Measurements from ENCODE around the gene DHRS11.

DHRS11 gene, protein sequence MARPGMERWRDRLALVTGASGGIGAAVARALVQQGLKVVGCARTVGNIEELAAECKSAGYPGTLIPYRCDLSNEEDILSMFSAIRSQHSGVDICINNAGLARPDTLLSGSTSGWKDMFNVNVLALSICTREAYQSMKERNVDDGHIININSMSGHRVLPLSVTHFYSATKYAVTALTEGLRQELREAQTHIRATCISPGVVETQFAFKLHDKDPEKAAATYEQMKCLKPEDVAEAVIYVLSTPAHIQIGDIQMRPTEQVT

DNA sequence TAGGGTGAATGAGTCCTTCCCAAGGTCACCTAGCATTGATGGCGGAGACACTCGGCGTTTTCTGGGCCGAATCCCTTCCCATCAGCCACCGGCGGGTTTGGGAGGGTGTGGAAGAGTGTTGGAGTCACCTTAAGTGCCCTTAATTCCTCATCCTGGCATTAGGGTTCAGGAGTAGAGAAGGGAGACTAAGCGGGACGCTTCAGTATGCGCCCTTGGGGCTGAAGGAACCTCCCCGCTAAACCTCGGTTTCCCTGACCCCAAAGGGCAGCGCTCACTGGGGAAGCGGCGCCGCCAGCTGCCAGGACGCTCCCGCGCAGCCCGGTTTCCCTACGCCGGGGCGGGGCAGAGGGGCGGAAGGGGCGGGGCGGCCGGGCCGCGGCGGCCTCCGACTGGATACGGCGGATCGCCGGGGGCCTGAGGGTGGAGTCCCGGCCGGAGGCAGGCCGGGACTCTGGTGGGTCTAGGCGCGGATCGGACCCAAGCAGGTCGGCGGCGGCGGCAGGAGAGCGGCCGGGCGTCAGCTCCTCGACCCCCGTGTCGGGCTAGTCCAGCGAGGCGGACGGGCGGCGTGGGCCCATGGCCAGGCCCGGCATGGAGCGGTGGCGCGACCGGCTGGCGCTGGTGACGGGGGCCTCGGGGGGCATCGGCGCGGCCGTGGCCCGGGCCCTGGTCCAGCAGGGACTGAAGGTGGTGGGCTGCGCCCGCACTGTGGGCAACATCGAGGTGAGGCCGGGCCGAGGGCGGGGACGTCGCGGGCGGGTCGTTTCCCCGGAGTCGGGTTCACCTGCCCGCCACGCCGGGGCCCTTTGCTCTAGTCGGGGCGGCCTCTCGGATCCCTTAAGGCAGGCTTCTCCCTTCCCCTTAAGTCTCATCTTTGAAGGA lies at the start of gene DHRS11:
DHRS11 (plus strand) TSS at position 446 of the 882 bp plus-strand sequence; CDS start at position 577, 131 bp downstream.
- in situ Hi-C loops (cut with HindIII; ENCODE audit: low sequenced_read_pairs): no loop called here

DNA sequence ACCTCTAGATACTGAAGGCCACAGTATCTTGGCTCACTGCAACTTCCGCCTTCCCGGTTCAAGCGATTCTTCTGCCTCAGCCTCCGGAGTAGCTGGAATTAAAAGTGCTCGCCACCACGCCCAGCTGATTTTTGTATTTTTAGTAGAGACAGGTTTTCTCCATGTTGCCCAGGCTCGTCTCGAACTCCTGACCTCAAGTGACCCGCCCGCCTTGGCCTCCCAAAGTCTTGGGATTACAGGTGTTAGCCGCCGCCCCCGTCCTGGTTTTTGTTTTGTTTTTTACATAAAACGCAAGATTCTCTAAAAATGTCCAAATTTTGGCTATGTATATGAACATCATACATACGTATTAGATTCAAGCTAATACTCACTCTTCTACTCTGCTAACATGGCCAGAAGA lies 48.9 kb upstream of the DHRS11 start:
- in situ Hi-C loops (cut with HindIII; ENCODE audit: low sequenced_read_pairs): no loop called here

DNA sequence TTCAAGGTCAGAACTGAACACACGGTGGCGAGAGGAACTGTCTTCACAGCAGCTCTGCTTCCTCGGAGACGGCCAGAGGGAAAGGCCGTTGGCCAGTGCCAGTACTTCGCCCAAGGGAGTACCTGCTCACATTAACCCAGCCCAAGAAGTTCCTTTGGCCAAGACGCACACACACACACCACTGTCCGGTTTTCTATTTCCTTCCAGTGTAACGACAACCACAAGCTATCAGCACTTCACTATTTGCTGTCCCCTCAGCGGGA lies 47.7 kb upstream of the DHRS11 start:
- in situ Hi-C loops (cut with HindIII; ENCODE audit: low sequenced_read_pairs): no loop called here

DNA sequence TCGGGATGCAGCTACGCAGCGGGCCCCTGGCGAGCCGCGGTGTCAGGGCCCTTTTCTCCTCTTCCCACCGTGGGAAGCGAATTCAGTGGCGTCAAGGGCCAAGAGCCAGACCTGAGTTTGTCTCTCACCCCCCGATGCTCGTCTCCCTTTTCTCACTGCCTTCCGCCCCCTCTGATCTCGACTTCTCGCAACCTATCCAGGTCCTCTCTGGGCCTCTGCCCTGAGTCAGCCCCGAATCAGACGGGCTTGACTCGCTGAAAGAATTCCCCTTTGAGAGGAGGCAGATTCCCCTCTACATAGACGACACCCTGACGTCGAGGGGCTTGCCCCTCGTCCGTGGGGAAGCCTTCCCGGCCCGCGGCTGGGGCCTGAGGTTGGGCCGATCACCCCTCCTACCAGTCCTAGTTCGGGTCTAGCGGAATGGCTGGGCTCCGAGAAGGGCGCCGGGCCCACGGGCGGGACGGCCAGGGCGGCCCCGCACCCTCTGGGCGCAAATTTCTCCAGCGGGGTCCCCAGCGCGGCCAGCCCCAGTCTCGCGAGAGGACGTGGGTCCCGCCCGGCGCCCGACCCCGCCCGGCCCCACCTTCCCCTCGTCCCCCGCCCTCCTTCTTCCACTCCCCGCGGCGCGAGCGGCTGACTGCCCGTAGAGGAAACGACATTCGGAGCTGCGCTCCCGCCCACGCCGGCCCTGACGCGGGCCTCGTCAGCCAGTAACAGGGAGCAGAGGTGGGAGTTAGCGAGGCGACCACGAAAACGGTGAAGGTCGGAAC lies 47.2 kb upstream of the DHRS11 start, which contains the start of gene GGNBP2:
GGNBP2 (plus strand) TSS at position 613 of the 770 bp plus-strand sequence. CDS start 806 bp downstream, outside the sequence.
- in situ Hi-C loops (cut with HindIII; ENCODE audit: low sequenced_read_pairs): no loop called here

DNA sequence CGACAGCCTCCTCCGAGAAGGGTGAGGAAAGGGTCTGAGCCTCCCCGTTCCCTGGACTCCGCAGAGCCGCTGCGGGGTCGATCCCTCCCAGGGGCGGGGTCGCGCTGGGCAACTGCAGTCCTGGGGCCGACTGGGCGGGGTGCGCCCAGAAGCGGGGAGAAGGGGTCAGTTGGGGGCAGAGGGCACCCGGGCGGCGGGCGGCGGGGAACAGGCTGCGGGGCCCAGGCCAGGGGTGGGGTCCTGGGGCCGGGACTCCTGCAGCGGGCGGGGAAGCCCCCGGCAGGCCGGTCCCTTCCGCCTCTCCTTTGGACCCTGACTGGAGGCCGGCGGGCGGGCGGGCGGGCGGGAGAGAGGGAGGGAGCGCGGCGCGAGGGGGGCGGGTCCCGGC lies 46.6 kb upstream of the DHRS11 start:
- in situ Hi-C loops (cut with HindIII; ENCODE audit: low sequenced_read_pairs): no loop called here

DNA sequence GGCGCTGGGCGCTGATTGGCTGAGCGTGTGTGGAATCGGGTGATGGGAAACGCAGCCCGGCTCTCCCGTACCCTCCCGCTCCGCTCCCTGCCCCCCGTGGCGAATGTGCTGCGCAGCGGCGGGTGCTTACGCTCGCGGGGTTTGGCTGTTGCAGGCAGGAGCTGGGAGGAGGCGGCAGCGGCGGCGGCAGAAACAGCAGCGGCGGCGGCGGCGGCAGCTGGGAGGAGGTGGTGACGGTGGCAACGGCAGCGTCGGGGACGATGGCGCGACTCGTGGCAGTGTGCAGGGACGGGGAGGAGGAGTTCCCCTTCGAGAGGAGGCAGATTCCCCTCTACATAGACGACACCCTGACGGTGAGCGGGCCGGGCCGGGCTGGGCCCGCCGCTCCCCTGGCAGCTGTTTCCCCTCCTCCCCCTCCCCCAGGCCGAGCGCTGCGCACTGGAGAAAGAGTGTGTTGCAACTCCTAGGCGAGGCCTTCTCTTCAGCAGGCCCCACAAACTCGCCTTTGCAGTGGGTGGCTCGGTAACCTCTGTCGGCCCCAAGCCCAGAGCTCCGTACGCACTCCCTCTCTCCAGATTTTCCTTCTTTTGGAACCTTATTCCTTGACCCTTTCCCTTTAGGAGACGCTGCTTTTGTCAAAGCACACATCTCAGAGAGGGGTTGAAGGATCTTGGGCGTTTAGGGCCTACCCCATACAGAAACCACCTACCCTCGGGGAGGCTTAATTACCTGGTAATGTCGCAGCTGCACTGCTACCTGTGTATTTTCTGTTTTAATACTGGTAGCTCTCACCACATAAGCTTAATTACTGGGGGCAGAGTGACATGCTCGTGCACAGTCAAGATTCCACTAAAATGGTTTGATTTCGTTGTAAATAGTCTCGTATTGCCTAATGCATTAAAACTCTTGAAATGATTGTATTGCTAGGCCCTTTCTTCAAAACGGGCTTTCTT lies 45.9 kb upstream of the DHRS11 start:
- in situ Hi-C loops (cut with HindIII; ENCODE audit: low sequenced_read_pairs): no loop called here

DNA sequence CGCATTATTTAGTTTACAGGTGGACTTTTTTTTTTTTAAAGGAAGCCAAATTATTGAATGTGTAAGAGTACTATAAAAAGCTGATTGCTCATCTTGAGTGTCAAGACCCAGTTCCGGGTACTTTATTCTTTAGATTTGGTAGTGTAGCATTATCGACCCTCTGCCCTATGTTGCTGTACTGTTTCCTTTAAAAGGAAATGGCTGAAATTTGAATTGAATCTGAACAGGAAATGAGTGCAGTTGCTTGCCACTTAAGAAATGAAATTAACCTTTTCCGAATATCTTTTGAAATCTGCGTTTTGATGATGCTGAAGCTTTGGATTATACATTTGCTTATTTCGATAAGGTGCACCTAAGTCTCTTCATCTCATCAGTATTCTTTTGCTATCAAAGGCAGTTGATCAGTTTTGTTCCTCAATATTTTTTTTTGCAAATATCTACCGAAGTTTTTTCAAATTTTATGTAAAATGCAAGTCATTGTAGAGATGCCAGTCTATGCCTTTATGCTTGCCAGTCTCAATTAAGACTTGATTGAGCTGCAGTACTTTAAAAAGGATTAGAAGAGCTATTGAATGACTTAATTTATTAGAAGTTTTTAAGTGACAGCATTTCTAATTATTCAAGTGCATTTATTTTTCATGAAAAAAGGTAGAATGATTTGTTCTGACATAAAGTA lies 45.1 kb upstream of the DHRS11 start:
- in situ Hi-C loops (cut with HindIII; ENCODE audit: low sequenced_read_pairs): no loop called here

DNA sequence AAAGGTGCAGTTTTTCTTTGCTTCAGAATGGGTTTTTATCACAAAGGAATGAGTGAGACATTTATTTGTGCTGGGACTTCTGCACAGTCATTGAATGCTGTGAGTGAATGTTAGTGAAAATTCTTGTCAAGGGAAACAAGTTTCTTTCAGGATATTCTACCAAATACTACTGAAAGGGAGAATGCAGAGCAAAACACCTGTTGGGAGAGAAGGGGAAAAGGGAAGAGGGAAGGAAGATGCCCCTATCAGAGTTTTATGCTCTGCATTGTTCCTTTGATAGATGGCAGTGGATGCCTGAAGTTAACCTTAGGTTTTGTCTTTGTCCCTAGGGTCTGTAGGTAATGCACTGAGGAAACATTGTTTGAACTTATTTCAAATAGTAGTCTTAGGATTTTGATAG lies 43.9 kb upstream of the DHRS11 start:
- in situ Hi-C loops (cut with HindIII; ENCODE audit: low sequenced_read_pairs): no loop called here

DNA sequence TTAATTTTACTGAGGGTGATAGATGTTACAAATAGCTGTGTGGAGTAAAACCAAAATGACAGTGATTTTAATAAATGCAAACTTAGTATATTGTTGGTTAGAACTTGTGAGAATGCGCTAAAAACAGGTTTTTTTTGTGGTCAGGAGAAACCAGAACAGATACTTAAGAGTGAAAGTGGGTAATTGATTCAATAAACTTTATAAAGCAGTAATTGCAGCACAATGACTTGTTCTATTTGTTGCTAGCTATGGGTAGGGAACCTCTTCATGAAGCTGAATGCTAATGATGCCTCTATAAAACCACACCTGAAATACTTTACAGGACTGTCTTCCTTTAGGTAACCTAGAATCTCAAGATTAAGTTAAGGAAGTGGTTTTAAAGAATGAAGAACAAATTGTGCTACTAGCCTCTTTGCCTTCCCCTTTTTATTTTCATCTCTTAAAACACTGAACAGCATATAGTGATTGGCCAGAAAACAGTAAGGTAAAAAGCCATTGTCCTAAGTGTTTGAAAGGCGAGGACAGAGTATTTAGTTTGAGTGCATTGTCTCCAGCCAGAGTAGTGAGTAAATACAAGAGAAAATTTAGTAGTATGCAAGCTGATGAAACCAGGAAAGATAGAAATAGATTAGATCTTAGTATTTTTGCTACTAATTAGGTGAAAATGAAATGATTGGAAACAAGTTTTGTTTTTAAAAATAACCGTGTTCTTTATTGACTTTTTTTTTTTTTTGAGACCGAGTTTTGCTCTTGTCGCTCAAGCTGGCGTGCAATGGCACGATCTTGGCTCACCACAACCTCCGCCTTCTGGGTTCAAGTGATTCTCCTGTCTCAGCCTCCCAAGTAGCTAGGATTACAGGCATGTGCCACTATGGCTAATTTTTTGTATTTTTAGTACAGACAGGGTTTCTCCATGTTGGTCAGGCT lies 40.9 kb upstream of the DHRS11 start:
- in situ Hi-C loops (cut with HindIII; ENCODE audit: low sequenced_read_pairs): no loop called here

DNA sequence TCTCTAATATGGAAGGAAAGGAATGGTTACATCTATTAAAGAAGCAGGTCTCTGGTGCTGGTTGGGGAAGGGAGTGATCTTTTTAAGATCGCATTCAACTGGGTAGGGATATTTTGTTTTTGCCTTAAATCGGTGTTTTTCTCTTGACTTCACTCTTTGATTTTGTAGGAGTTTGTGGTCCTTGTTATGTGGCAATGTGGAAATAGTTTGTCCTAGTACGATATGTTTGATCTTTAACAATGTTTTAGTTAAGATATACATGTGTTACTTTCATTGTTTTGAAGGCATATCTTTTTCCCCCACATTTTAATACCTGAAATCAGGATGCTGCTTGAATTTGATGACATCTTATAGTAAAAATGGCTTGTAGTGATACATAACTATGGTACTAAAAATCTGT lies 38.2 kb upstream of the DHRS11 start:
- in situ Hi-C loops (cut with HindIII; ENCODE audit: low sequenced_read_pairs): no loop called here

DNA sequence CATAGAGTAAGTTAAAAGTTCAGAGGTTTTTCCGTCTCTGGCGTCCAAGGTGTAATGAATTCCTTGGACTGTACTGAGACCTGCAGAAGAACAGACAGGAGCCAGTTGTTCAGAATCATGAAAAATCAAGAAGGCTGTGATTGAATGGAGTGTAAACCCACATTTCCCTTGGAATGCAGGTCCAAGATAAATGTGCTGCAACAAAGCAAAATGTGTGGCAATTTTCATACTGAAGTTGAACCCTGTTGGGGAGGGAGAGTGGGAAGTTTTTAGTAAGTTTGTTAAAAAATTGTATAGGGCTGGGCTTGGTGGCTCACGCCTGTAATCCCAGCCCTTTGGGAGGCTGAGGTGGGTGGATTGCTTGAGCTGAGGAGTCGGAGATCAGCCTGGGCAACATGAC lies 25.6 kb upstream of the DHRS11 start:
- in situ Hi-C loops (cut with HindIII; ENCODE audit: low sequenced_read_pairs): no loop called here

DNA sequence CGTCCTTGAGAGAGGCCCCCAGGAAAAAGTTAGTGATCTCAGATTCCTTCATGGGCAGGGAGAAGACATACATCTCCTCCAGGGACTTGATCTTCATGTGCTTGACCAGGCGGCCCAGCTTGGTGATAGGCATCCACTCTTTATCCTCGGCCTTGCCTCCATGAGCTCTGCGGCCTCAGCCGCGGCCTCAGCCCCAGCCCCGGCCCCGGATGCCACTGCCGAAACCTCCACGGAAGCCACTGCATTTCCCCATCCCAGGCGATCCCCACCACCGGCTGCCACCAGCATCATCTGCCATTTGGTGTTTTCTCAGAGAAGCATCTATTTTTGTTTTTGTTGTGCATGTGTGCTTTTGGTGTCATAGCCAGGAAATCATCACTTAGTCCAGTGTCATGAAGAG lies 16.7 kb upstream of the DHRS11 start:
- in situ Hi-C loops (cut with HindIII; ENCODE audit: low sequenced_read_pairs): no loop called here

DNA sequence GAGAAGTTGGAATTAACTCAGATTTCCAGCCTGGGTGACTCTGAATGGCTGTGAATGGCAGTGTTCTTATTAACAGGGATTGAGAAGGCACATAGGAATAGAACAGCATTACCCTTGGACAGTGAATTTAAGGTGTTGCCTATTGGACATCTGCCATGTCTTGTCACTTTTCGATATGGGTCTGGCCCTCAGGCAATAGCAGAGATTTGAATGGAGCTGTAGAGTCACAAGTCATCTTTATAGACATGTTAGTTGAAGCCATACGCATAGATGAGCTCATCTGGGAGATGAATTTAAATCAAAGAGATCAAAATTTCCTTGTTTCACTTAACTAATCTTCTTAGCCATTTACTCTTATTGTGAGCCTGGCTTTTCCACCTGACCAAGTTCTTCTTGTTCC lies 14.9 kb upstream of the DHRS11 start:
- in situ Hi-C loops (cut with HindIII; ENCODE audit: low sequenced_read_pairs): no loop called here

DNA sequence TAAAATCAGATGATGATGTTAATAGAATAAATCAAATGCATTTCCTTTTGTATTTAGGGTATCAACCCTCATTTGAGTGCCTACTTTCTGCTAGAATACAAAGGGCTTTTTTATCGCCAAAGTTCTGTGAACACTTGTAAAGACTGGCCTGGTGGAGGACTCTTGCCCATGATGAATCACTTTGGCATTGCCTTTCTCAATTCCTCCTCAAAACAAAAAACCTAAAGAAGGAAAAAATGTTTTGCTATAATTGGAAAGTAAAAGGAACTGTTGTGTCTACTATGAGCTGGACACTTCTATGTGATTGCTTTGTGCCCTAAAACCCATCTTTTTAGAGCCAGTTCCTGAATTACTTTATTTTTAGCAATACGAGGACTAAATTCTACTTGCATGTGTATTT lies 13.0 kb upstream of the DHRS11 start:
- in situ Hi-C loops (cut with HindIII; ENCODE audit: low sequenced_read_pairs): no loop called here

DNA sequence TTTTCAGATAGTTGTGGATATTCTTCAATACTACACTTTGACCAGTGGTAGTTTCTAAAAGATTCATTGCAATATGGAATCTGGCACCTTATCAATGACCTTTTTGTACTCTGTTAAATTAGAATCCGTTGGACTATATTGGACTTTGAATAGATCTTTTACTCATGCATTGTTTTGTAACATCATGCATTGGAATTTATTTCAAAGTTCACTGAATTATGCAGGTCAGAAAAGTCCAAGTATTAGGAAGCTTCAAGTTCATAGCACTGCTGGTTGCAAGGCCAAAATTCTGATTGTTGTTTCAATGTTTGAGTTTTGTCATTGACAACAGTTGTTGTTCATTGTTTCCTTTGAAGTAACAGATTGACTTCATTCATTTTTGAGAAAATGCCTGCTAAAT lies 7.9 kb upstream of the DHRS11 start:
- in situ Hi-C loops (cut with HindIII; ENCODE audit: low sequenced_read_pairs): no loop called here

DNA sequence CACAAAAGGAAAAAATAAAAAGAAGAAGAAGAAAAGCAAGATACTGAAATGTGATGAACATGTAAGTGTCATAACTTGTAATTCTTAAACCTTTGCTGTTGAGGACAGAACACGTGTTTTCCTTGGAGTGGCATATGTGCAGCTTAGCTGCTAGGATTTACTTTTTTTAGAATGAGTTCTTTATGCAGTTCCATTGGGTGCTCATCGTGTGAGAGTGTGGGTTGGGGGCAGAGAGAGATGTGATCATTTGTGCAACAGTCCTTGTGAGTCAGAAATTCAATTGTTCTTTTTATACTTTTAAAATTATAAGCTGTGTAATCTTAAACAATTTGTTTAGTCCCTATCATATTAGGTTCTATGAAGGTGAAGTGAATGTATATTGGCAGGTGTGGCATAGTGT lies 5.5 kb upstream of the DHRS11 start:
- in situ Hi-C loops (cut with HindIII; ENCODE audit: low sequenced_read_pairs): no loop called here

DNA sequence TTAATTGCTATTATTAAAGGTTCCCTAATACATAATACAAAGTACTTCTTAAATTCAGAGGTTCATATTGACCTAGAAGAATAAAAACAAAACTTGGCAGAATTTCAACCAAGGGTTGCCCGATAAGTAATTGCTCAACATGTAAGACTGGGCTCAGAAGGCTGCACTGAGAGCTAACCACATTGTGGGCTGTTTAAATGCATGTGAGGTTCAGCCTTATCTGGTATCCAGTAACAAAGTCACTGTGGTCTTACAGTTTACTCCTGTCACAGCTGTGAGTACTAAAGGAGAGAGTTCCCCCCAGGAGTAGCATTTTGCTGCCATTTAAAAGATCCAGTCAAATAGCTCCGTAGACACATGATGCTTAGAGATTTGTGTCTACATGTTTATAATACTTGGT lies 1.6 kb upstream of the DHRS11 start:
- in situ Hi-C loops (cut with HindIII; ENCODE audit: low sequenced_read_pairs): no loop called here

DNA sequence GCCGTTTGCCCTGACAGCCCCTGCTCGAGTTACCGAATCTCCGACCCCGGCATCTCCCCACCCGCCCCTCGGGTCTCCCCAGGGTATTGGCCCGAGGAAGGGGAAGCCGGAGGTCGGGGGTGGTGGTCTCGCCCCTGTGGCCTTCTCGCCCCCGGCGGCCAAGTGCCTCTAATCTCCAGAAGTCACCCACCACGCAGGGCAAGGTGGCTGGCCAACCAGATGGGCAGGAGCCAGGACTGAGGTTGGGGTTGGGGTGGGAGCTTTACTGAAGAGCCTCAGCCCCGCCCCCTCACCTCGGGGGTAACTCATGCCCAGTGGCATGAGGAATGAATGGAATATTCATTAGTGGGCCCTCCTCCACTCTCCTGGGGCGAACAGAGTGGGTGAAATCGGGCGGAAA lies 637 bp downstream of the DHRS11 start:
- in situ Hi-C loops (cut with HindIII; ENCODE audit: low sequenced_read_pairs): no loop called here

DNA sequence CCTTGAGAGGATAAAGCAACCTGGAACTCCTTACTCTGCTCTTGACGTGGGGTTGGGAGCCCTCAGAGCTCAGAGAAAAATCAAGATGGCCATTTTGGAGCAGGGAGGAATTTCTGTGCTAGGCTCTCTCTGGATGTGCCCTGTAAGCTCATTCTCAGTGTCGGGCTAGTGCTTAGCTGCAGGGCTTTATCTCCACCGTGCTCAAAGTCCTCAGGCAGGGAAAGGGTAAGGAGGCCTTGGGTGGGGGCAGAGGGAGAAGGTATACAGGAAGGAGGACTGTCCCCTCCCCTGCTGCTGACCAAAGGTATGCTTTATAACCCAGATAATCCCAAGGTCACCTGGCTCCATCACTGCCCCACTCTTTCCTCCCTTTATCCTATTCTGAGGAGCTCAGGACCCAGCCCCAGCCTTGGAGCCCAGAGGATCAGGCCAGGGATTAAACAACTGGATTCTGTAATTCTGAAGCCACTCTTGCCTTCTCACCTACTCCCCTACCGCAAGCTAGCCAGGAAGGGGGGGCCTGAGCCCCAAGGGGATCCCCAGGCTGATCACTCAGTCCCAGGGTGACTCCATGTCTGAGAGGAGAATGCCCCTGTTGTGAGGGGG lies 1.1 kb downstream of the DHRS11 start:
- in situ Hi-C loops (cut with HindIII; ENCODE audit: low sequenced_read_pairs): no loop called here
